ENCODE data around the gene MRLN. TPM values are rescaled to one million over a fixed set of nuclear protein-coding genes. Genes with fewer than 3 reads are reported as not detected.

Gene MRLN
- total RNA-seq (under 1 TPM in 1 of 2 donors, not detected in 1; 0.98 TPM), polyA plus RNA-seq (under 1 TPM; 0.35 to 0.75 TPM)
- long read RNA-seq, donor 1, result 0 reads
- long read RNA-seq, donor 2, result 0 reads
- long read RNA-seq, donor 3, result 0 reads
- long read RNA-seq, donor 4, partial matches to known transcripts, result 0 of 2 reads
- long read RNA-seq, donor 4, other reads (novel, unspliced or antisense), result 0 of 2 reads
- long read RNA-seq, donor 5, partial matches to known transcripts, result 0 of 1 reads
- long read RNA-seq, donor 5, other reads (novel, unspliced or antisense), result 0 of 1 reads

DNA sequence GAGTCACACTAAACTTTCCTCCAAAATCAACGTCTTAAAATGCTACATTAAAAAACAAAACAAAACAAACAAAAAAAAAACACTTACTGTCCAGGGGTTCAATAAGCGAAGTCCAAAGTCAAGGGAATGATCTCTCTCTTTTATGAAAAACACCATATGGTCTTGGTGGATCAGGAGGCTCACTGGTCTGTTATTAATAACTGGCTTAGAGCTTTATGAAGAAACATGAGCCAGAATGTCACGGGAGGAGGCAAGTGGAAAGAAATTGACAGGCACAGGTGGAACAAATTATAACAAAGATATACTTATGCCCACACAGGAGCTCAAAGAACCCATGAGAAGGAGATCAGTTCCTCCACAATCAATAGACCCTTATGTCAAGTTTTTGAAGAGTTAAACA lies at the start of gene MRLN:
TSS of gene MRLN (minus strand) at position 189 of the 400 bp plus-strand sequence.
- Histone ChIP-seq H3K27me3 (ENCODE audit: control insufficient read depth in 3 of 3, insufficient read depth in 3 of 3, low read length in 2 of 3) (no peaks in the 10 kb centered on the region), H3K9me3 (ENCODE audit: control insufficient read depth in 4 of 4, insufficient read depth in 3 of 4, low read length in 3 of 4) (no peaks in the 10 kb centered on the region), H3K36me3 (ENCODE audit: control insufficient read depth in 4 of 4, insufficient read depth in 4 of 4, low read length in 4 of 4) (no peaks in the 10 kb centered on the region), H3K4me3 (no peak within 1 kb of the TSS), H3K9ac (ENCODE audit: insufficient read depth in 1 of 2, low read length in 2 of 2) (no peak within 1 kb of the TSS), H3K4me1 (ENCODE audit: control insufficient read depth in 5 of 5, insufficient read depth in 5 of 5, low read length in 5 of 5) (no peaks in the 10 kb centered on the region), H3K27ac (ENCODE audit: low read depth in 1 of 2, low read length in 1 of 2) (no peak within 1 kb of the TSS)
- TF ChIP-seq, protein P1, sequence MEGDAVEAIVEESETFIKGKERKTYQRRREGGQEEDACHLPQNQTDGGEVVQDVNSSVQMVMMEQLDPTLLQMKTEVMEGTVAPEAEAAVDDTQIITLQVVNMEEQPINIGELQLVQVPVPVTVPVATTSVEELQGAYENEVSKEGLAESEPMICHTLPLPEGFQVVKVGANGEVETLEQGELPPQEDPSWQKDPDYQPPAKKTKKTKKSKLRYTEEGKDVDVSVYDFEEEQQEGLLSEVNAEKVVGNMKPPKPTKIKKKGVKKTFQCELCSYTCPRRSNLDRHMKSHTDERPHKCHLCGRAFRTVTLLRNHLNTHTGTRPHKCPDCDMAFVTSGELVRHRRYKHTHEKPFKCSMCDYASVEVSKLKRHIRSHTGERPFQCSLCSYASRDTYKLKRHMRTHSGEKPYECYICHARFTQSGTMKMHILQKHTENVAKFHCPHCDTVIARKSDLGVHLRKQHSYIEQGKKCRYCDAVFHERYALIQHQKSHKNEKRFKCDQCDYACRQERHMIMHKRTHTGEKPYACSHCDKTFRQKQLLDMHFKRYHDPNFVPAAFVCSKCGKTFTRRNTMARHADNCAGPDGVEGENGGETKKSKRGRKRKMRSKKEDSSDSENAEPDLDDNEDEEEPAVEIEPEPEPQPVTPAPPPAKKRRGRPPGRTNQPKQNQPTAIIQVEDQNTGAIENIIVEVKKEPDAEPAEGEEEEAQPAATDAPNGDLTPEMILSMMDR (IDR thresholded peaks at IDR 0.05; ENCODE audit: control extremely low read depth, extremely low read depth), result no peak
- ATAC-seq (ENCODE audit: insufficient read depth, low FRiP score), result no peak
- 70 to 88% methylated on average over 3 of the region's 3 CpGs for WGBS, 2 donors
- no peak for DNase-seq

DNA sequence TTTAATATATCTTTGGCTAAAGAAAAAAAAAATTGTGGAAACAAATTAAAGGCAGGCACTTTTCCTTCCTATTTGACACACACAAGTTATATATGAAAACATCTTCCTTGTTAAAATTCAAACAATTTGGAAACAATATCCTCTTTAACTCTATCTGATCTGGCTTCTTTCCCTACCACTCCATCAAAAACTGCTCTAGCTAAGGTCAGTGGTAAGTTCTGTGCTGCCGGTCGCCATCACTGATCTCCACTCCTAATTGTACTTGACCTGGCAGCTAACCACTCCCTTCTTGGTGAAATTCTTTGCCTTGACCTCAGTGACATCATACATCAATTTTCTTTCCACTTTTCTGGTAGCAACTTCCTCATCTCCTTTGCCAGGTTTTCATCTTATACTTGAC lies 47.9 kb upstream of the MRLN start:
- ATAC-seq (ENCODE audit: insufficient read depth, low FRiP score), result no peak
- peaks cover 0 to 5% (median 1%) of the 10 kb centered on the region in 5 donors for H3K4me1 ChIP-seq (ENCODE audit: control insufficient read depth in 5 of 5, insufficient read depth in 5 of 5, low read length in 5 of 5)
- no peak for DNase-seq

DNA sequence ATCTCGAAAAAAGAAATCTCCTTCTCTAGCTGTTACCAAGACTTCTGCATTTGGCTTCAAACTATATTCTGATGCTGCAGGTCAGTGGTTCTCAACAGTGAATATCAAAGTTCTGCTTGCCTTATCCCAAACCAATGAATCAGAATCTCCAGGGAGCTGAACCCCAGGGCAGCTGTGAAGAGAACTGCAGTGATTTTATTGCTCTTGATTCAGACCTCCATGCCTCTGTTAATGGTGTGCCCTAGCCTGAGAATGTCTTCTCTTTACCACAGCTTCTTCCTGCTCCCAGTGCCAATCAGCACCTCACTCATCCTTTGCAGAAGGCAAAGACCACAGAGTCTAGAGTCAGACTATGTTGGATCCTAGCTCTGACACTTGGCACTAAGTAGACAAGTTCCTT lies 46.2 kb upstream of the MRLN start:
- H3K9me3 ChIP-seq (ENCODE audit: control insufficient read depth in 4 of 4, insufficient read depth in 3 of 4, low read length in 3 of 4), result no peaks in the 10 kb centered on the region
- no peak overlapping the region for H3K9ac ChIP-seq (ENCODE audit: insufficient read depth in 1 of 2, low read length in 2 of 2)
- peaks cover 10 to 17% (median 16%) of the 10 kb centered on the region in 4 donors for H3K36me3 ChIP-seq (ENCODE audit: control insufficient read depth in 4 of 4, insufficient read depth in 4 of 4, low read length in 4 of 4)
- ATAC-seq (ENCODE audit: insufficient read depth, low FRiP score) (no peak), DNase-seq (no peak)
- WGBS, 2 donors, result 94 to 96% methylated on average over 1 of the region's 1 CpG
- peaks cover 0 to 5% (median 1%) of the 10 kb centered on the region in 5 donors for H3K4me1 ChIP-seq (ENCODE audit: control insufficient read depth in 5 of 5, insufficient read depth in 5 of 5, low read length in 5 of 5)
- H3K27ac ChIP-seq (ENCODE audit: low read depth in 1 of 2, low read length in 1 of 2), result no peak overlapping the region
- no peaks in the 10 kb centered on the region for H3K27me3 ChIP-seq (ENCODE audit: control insufficient read depth in 3 of 3, insufficient read depth in 3 of 3, low read length in 2 of 3)
- TF ChIP-seq, protein P1 (IDR thresholded peaks at IDR 0.05; ENCODE audit: control extremely low read depth, extremely low read depth), result no peak
- no peak overlapping the region for H3K4me3 ChIP-seq

More for the DNA sequence above, 47.9 kb upstream of the MRLN start:
- Histone ChIP-seq H3K27me3 (ENCODE audit: control insufficient read depth in 3 of 3, insufficient read depth in 3 of 3, low read length in 2 of 3) (no peaks in the 10 kb centered on the region), H3K9ac (ENCODE audit: insufficient read depth in 1 of 2, low read length in 2 of 2) (no peak overlapping the region), H3K9me3 (ENCODE audit: control insufficient read depth in 4 of 4, insufficient read depth in 3 of 4, low read length in 3 of 4) (no peaks in the 10 kb centered on the region), H3K27ac (ENCODE audit: low read depth in 1 of 2, low read length in 1 of 2) (no peak overlapping the region), H3K4me3 (no peak overlapping the region), H3K36me3 (ENCODE audit: control insufficient read depth in 4 of 4, insufficient read depth in 4 of 4, low read length in 4 of 4) (peaks cover 20 to 25% (median 23%) of the 10 kb centered on the region in 4 donors)
- TF ChIP-seq, protein P1 (IDR thresholded peaks at IDR 0.05; ENCODE audit: control extremely low read depth, extremely low read depth), result no peak
- WGBS, 2 donors, result 57 to 87% methylated on average over 2 of the region's 2 CpGs
